Measurements from ENCODE around the gene SAP30. TPM values are rescaled to one million over a fixed set of nuclear protein-coding genes. Genes with fewer than 3 reads are reported as not detected.

Gene SAP30
- total RNA-seq (2022), result 9.4 and 9.8 TPM in 2 replicates
- percentile 48 among the genes with signal in this experiment for Bru-seq, nascent RNA
- percentile 54 among the genes with signal in this experiment for BruChase-seq, experiment 1, labeled RNA remaining after a 2-hour chase
- percentile 47 among the genes with signal in this experiment for BruChase-seq, experiment 2, labeled RNA remaining after a 6-hour chase
- long read RNA-seq, transcript SAP30-201 (4 exons, 1,108 nt), result major isoform, 15 of 15 reads
- long read RNA-seq, partial matches to known transcripts, result 0 of 15 reads
- long read RNA-seq, other reads (novel, unspliced or antisense), result 0 of 15 reads

- Mint-ChIP-seq H3K4me1 (ENCODE audit: low read depth, unreplicated experiment) (peaks cover 6% of the 10 kb centered on the region), H3K27me3 (ENCODE audit: insufficient read depth, unreplicated experiment) (peaks cover 2% of the 10 kb centered on the region), H3K36me3 (ENCODE audit: insufficient read depth, unreplicated experiment) (peaks cover 11% of the 10 kb centered on the region), H3K27ac (ENCODE audit: unreplicated experiment) (peak within 1 kb of the TSS; percentile 83), H3K4me3 (ENCODE audit: unreplicated experiment) (peak within 1 kb of the TSS; percentile 85), H3K9me3 (ENCODE audit: unreplicated experiment) (no peaks in the 10 kb centered on the region)
- TF ChIP-seq, protein P1, sequence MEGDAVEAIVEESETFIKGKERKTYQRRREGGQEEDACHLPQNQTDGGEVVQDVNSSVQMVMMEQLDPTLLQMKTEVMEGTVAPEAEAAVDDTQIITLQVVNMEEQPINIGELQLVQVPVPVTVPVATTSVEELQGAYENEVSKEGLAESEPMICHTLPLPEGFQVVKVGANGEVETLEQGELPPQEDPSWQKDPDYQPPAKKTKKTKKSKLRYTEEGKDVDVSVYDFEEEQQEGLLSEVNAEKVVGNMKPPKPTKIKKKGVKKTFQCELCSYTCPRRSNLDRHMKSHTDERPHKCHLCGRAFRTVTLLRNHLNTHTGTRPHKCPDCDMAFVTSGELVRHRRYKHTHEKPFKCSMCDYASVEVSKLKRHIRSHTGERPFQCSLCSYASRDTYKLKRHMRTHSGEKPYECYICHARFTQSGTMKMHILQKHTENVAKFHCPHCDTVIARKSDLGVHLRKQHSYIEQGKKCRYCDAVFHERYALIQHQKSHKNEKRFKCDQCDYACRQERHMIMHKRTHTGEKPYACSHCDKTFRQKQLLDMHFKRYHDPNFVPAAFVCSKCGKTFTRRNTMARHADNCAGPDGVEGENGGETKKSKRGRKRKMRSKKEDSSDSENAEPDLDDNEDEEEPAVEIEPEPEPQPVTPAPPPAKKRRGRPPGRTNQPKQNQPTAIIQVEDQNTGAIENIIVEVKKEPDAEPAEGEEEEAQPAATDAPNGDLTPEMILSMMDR (IDR thresholded peaks at IDR 0.05; ENCODE audit: insufficient read depth in 1 of 2, low read depth in 1 of 2, low read length in 1 of 2, severe bottlenecking in 1 of 2, unreplicated experiment in 1 of 2), result no peak
- Histone ChIP-seq H3K4me3 (ENCODE audit: low read depth, low read length) (peak within 1 kb of the TSS; percentile 93), H3K4me1 (0 out of 2 replicates have a peak, but pooled peaks cover 3% of the 10 kb centered on the region), H3K9me3 (no peaks in the 10 kb centered on the region), H3K27me3 (replicated peaks; ENCODE audit: control insufficient read depth, insufficient read depth, low read length) (no peaks in the 10 kb centered on the region), H3K36me3 (ENCODE audit: control insufficient read depth, insufficient read depth, low read length) (no peaks in the 10 kb centered on the region)
- ChIA-PET CTCF (interaction anchor here (0.6 to 2.0 kb wide), 10 partner anchors 10 to 346 kb away, joined by 3 to 20 read pairs (median 6); partner anchors contain the start of gene HMGB2), POLR2A (interaction anchor here (0.6 to 4.0 kb wide), 9 partner anchors 26 to 896 kb away, joined by 3 to 113 read pairs (median 6); partner anchors contain the start of gene HMGB2)
- no TSS peak for BruUV-seq (replicated peaks)
- intact Hi-C loops (cut with micrococcal nuclease; ENCODE audit: unreplicated experiment), result loop anchor here (1.0 to 2.0 kb wide), 2 partner anchors 36 to 46 kb away; partner anchors contain the start of gene HMGB2
- DNase-seq, result peak; percentile 93 to 96
Measured at GRCh38 chr4:173370477-173371291, at the start of gene SAP30. TSS of gene SAP30 (plus strand) at chr4:173370954. CDS start at chr4:173371183, 229 bp downstream.

DNA sequence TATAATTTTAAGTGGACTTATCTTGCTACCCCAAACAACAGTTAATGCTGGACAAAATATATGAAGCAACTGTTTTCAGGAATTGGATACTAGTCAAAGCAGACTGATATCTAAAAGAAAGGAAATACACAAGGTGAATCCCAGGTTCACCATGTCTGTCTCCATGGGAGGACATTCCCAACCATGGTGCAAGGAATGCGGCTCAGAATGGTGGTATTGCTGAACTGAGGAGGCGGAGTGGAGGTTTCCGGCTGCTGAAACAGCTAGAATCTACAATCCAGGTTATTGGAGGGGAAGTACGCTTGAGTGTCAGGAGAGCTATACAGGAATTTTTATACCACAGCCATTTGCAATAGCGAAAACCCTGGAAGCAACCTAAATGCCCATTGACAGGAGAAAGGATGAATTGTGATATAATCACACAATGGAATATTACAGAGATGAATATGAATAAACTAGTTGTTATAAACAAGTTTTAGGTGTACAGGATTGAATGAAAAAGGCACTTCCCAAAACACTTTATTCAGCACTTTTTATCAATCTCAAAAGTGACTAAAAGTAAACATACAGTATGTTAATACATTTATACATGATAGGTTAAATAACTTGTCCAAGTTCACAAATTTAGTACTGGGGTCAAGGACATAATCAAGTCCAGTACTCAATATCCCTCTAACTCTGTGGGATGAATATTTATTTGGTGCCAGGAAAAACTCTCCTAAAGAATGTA is 45.6 kb upstream of the SAP30 start:
- intact Hi-C loops (cut with micrococcal nuclease; ENCODE audit: unreplicated experiment), result no loop called here
- no peaks in the 10 kb centered on the region for H3K9me3 ChIP-seq
- Mint-ChIP-seq H3K27me3 (ENCODE audit: insufficient read depth, unreplicated experiment) (no peaks in the 10 kb centered on the region), H3K9me3 (ENCODE audit: unreplicated experiment) (no peaks in the 10 kb centered on the region), H3K4me3 (ENCODE audit: unreplicated experiment) (no peak overlapping the region), H3K36me3 (ENCODE audit: insufficient read depth, unreplicated experiment) (peaks cover 6% of the 10 kb centered on the region), H3K27ac (ENCODE audit: unreplicated experiment) (no peak overlapping the region), H3K4me1 (ENCODE audit: low read depth, unreplicated experiment) (no peaks in the 10 kb centered on the region)
- BruUV-seq (replicated peaks), result no TSS peak
- ChIA-PET POLR2A (no interaction called here), CTCF (no interaction called here)
- TF ChIP-seq, protein P1 (IDR thresholded peaks at IDR 0.05; ENCODE audit: insufficient read depth in 1 of 2, low read depth in 1 of 2, low read length in 1 of 2, severe bottlenecking in 1 of 2, unreplicated experiment in 1 of 2), result no peak
- H3K4me3 ChIP-seq (ENCODE audit: low read depth, low read length), result no peak overlapping the region
- no peaks in the 10 kb centered on the region for H3K27me3 ChIP-seq (replicated peaks; ENCODE audit: control insufficient read depth, insufficient read depth, low read length)
- H3K4me1 ChIP-seq, result no peaks in the 10 kb centered on the region
- DNase-seq, result no peak
- H3K36me3 ChIP-seq (ENCODE audit: control insufficient read depth, insufficient read depth, low read length), result no peaks in the 10 kb centered on the region
